MM.1S (cell line): Measurements from ENCODE around the gene TRIM66.
A peak's percentile ranks its signal among the peaks of the same experiment; 100 is the strongest.

ENCODE experiments used
- DNase-seq: peaks from one replicate; pipeline ENCODE4 v3.0.0-alpha.2; 2015
- H2AFZ ChIP-seq: fragments of 300-600 bp; sonication (generic); 2 replicates; pipeline ENCODE4 v1.6.0; 2016; ENCODE audit warnings: antibody characterized with exemption, low read length
- H3F3A ChIP-seq: fragments of 300-600 bp; sonication (generic); 2 replicates; pipeline ENCODE4 v1.6.1; 2016; ENCODE audit warnings: mild to moderate bottlenecking, antibody characterized with exemption, low read length, moderate library complexity, mixed read lengths; ENCODE audit not compliant: insufficient read depth
- H3K27ac ChIP-seq: fragments of 300-600 bp; sonication (generic); 2 replicates; pipeline ENCODE4 v1.5.1; 2016; ENCODE audit warnings: mild to moderate bottlenecking, low read length
- H3K27me3 ChIP-seq: fragments of 300-600 bp; sonication (generic); replicated peaks from 2 replicates; pipeline ENCODE4 v1.6.0; 2016; ENCODE audit warnings: low read length; ENCODE audit not compliant: insufficient read depth
- H3K36me3 ChIP-seq: fragments of 300-600 bp; sonication (generic); replicated peaks from 2 replicates; pipeline ENCODE4 v1.6.1; 2016; ENCODE audit warnings: mild to moderate bottlenecking, low read length, mixed read lengths; ENCODE audit not compliant: insufficient read depth
- H3K4me1 ChIP-seq: fragments of 300-600 bp; sonication (generic); 2 replicates; pipeline ENCODE4 v1.6.1; 2016; ENCODE audit warnings: low read length, mixed read lengths
- H3K4me2 ChIP-seq: fragments of 300-600 bp; sonication (generic); 2 replicates; pipeline ENCODE4 v1.6.0; 2016; ENCODE audit warnings: low read depth, low read length
- H3K4me3 ChIP-seq: fragments of 300-600 bp; sonication (generic); 2 replicates; pipeline ENCODE4 v1.5.1; 2016; ENCODE audit warnings: low read length, mixed read lengths
- H3K79me2 ChIP-seq: fragments of 300-600 bp; sonication (generic); 2 replicates; pipeline ENCODE4 v1.6.1; 2016; ENCODE audit warnings: mixed run types, low read length, mixed read lengths
- H3K9ac ChIP-seq: fragments of 300-600 bp; sonication (generic); 2 replicates; pipeline ENCODE4 v1.6.1; 2016; ENCODE audit warnings: low read length, mixed read lengths
- H3K9me2 ChIP-seq: fragments of 300-600 bp; sonication (generic); replicated peaks from 2 replicates; pipeline ENCODE4 v1.6.1; 2016; ENCODE audit warnings: mild to moderate bottlenecking, low read length, mixed read lengths; ENCODE audit not compliant: insufficient read depth
- H3K9me3 ChIP-seq: fragments of 300-600 bp; sonication (generic); replicated peaks from 2 replicates; pipeline ENCODE4 v1.6.1; 2016; ENCODE audit warnings: mild to moderate bottlenecking, low read length, mixed read lengths; ENCODE audit not compliant: insufficient read depth
- H4K20me1 ChIP-seq: fragments of 300-600 bp; sonication (generic); 2 replicates; pipeline ENCODE4 v1.6.1; 2016; ENCODE audit warnings: mild to moderate bottlenecking, low read length, moderate library complexity, mixed read lengths; ENCODE audit not compliant: insufficient read depth
- EZH2 ChIP-seq: fragments of 300-600 bp; sonication (generic); optimal IDR thresholded peaks from 2 replicates; pipeline ENCODE3; 2017; ENCODE audit warnings: low read depth, mild to moderate bottlenecking, antibody characterized with exemption, low read length, mixed read lengths
- EZH2phosphoT487 ChIP-seq: fragments of 300-600 bp; sonication (generic); IDR thresholded peaks from 2 replicates; pipeline ENCODE4 v1.6.1; 2018; ENCODE audit warnings: antibody characterized with exemption, low read length
- TF ChIP-seq, protein P1 (sequence below): fragments of 300-600 bp; sonication (generic); IDR thresholded peaks from 2 replicates; pipeline ENCODE4 v1.5.1; 2016; ENCODE audit warnings: antibody characterized with exemption, low read length, mixed read lengths

Gene TRIM66

DNA sequence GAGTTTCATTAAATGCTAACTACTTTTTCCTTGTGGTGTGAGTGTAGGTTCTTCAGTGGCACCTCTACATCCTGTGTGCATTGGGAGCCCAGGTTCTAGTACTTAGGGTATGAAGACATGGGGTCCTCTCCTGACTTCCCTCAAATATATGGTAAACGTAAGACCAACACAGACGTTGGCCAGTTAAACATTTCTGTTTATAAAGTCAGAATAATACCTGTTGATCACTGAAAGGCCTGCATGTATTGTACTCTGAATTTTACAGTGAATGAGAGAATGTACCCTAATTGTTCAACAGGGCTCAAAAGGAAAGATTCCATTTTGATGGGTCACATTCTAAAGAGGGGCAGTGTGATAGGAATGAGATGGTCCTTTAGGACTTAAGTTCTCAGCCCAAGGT lies 3.4 kb upstream of the TRIM66 start:
- Histone ChIP-seq H4K20me1 (0 out of 2 replicates have a peak, but pooled peaks cover 7% of the 10 kb centered on the region), H3K9ac (no peak overlapping the region), H3K79me2 (peaks cover 59% of the 10 kb centered on the region), H3F3A (peaks cover 74% of the 10 kb centered on the region), H3K4me3 (no peak overlapping the region), H3K4me2 (peak overlapping the region; percentile 90; the same call in 1 of the 2 replicates), H2AFZ (no peak overlapping the region), H3K9me3 (no peaks in the 10 kb centered on the region), H3K27ac (no peak overlapping the region), H3K4me1 (peaks cover 40% of the 10 kb centered on the region), H3K9me2 (no peaks in the 10 kb centered on the region), H3K36me3 (peaks cover 14% of the 10 kb centered on the region; the same call in 1 of the 2 replicates), H3K27me3 (no peaks in the 10 kb centered on the region)
- no peak for DNase-seq
- TF ChIP-seq, protein P1, sequence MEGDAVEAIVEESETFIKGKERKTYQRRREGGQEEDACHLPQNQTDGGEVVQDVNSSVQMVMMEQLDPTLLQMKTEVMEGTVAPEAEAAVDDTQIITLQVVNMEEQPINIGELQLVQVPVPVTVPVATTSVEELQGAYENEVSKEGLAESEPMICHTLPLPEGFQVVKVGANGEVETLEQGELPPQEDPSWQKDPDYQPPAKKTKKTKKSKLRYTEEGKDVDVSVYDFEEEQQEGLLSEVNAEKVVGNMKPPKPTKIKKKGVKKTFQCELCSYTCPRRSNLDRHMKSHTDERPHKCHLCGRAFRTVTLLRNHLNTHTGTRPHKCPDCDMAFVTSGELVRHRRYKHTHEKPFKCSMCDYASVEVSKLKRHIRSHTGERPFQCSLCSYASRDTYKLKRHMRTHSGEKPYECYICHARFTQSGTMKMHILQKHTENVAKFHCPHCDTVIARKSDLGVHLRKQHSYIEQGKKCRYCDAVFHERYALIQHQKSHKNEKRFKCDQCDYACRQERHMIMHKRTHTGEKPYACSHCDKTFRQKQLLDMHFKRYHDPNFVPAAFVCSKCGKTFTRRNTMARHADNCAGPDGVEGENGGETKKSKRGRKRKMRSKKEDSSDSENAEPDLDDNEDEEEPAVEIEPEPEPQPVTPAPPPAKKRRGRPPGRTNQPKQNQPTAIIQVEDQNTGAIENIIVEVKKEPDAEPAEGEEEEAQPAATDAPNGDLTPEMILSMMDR: no peak

DNA sequence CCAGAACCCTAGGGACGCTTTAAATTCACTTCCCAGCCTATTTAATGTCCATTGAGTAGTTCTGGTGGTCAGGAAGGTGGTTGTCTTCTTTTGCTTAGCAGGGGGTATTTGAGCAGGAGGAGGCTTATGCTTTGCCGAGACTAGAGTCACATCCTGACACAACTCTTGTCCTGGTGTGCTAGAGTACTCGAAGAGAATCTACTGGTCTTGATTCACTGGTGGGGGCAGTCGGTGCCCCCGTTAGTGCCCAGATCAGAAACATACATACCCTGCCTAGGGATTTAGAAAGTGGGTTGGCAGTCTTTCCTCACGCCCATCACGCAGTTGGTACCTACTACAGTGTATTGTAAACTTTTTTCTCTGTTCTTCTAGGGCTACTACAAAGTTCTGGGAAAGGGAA lies 2.8 kb upstream of the TRIM66 start:
- H3K27me3 ChIP-seq: no peaks in the 10 kb centered on the region
- H3K79me2 ChIP-seq: peaks cover 58% of the 10 kb centered on the region
- H3K4me1 ChIP-seq: peaks cover 40% of the 10 kb centered on the region
- no peak for DNase-seq
- peak overlapping the region; percentile 99; the same call in 1 of the 2 replicates for H3K4me3 ChIP-seq
- peak overlapping the region; percentile 92; the same call in 1 of the 2 replicates for H3K27ac ChIP-seq
- 0 out of 2 replicates have a peak, but pooled peaks cover 7% of the 10 kb centered on the region for H4K20me1 ChIP-seq
- H3K9me2 ChIP-seq: no peaks in the 10 kb centered on the region
- H3K4me2 ChIP-seq: peak overlapping the region; percentile 90
- no peaks in the 10 kb centered on the region for H3K9me3 ChIP-seq
- peaks cover 74% of the 10 kb centered on the region for H3F3A ChIP-seq
- no peak overlapping the region for H2AFZ ChIP-seq
- no peak overlapping the region; the same call in 1 of the 2 replicates for H3K9ac ChIP-seq
- TF ChIP-seq, protein P1: no peak
- no peak for TF ChIP-seq EZH2
- no peak for TF ChIP-seq EZH2phosphoT487
- H3K36me3 ChIP-seq: peaks cover 14% of the 10 kb centered on the region; the same call in 1 of the 2 replicates

DNA sequence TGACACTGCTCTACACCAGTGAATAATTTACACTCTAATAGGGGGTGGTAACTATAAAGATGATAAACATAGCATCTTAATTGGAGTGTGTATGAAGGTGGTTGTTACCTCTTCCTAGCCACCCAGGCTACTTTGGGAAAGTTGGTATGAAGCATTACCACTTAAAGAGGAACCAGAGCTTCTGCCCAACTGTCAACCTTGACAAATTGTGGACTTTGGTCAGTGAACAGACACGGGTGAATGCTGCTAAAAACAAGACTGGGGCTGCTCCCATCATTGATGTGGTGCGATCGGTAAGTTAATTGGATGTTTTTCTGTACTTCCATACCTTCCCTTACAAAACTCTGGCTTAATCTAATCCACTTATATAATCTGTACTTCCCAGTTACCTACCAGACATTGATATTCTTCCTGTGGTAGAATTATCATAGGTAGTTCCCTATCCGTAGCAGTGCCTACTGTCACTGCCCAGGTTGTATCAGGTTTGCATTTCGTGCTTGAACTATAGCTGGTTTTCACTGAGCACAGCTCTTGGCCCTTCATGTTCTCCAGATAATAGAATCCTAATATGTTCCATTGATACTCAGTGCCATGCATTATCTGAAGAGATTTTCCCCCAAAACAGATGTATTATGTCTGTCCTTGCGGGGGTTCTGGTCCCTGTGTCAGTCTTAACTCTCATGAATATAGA lies 2.3 kb upstream of the TRIM66 start:
- TF ChIP-seq EZH2phosphoT487 (no peak), EZH2 (no peak)
- TF ChIP-seq, protein P1: no peak
- H3K9ac ChIP-seq: peak overlapping the region; percentile 99; the same call in 1 of the 2 replicates
- H3K4me2 ChIP-seq: peak overlapping the region; percentile 90
- peaks cover 53% of the 10 kb centered on the region for H3K79me2 ChIP-seq
- no peaks in the 10 kb centered on the region for H3K27me3 ChIP-seq
- peaks cover 14% of the 10 kb centered on the region; the same call in 1 of the 2 replicates for H3K36me3 ChIP-seq
- H4K20me1 ChIP-seq: 0 out of 2 replicates have a peak, but pooled peaks cover 7% of the 10 kb centered on the region
- no peaks in the 10 kb centered on the region for H3K9me3 ChIP-seq
- peaks cover 39% of the 10 kb centered on the region for H3K4me1 ChIP-seq
- H3K27ac ChIP-seq: peak overlapping the region; percentile 92; the same call in 1 of the 2 replicates
- no peak for DNase-seq
- peak overlapping the region; percentile 99 for H3K4me3 ChIP-seq
- H3K9me2 ChIP-seq: no peaks in the 10 kb centered on the region
- H2AFZ ChIP-seq: no peak overlapping the region
- peaks cover 70% of the 10 kb centered on the region for H3F3A ChIP-seq
